ENCODE data around the gene PCSK5.
"Not testable (repeated sequence)": the region's sequence is repeated elsewhere in the genome, so short reads cannot be mapped to it uniquely, and the experiment has no call there.

Gene PCSK5

DNA sequence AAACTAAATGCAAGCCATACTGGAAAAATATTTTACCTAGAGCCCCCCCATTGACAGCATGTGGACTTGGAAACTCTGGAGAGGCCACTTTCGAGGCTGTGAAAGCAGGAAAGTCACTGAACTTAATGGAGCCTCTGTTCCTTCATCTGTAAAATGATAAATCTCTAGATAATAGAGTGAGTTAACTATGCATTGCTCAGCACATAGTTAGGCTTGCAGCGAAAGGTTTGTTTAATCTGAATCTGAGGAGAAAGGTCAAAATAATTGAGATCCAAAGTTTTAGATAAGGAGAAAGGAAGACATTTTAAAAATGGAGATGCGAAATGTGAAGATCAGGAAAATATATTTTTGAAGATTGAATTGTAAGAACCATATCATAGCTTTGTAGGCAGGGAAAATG lies 4.6 kb downstream of the PCSK5 start:
- H3K27me3 ChIP-seq (replicated peaks; ENCODE audit: insufficient read depth, low read length): no peaks in the 10 kb centered on the region
- no peaks in the 10 kb centered on the region for H4K20me1 ChIP-seq (ENCODE audit: insufficient read depth, low read length)
- H3K9me2 ChIP-seq (replicated peaks; ENCODE audit: insufficient read depth, low read length): no peaks in the 10 kb centered on the region
- no peak for TF ChIP-seq EZH2 (optimal IDR thresholded peaks at IDR 0.05; ENCODE audit: low read depth, low read length)
- H3K79me2 ChIP-seq (ENCODE audit: low read length): no peaks in the 10 kb centered on the region
- H3K36me3 ChIP-seq (replicated peaks; ENCODE audit: insufficient read depth, low read length): no peaks in the 10 kb centered on the region
- DNase-seq: no peak
- H3K9me3 ChIP-seq (replicated peaks; ENCODE audit: insufficient read depth, low read length): no peaks in the 10 kb centered on the region
- H3K27ac ChIP-seq (ENCODE audit: low read length): no peak overlapping the region
- no peak overlapping the region for H3K4me2 ChIP-seq (ENCODE audit: low read depth, low read length)
- H3K9ac ChIP-seq (ENCODE audit: low read length): no peak overlapping the region
- no peaks in the 10 kb centered on the region; the same call in 1 of the 2 replicates for H3F3A ChIP-seq (ENCODE audit: insufficient read depth, low read length)
- H3K4me3 ChIP-seq (ENCODE audit: low read length): no peak overlapping the region
- no peaks in the 10 kb centered on the region for H3K4me1 ChIP-seq (ENCODE audit: low read length)
- H2AFZ ChIP-seq (ENCODE audit: low read length): no peak overlapping the region

GRCh38 chr9:75896193-75896592 lies 5.7 kb downstream of the PCSK5 start:
- Histone ChIP-seq H3K4me3 (ENCODE audit: low read length) (no peak overlapping the region), H3K9me2 (replicated peaks; ENCODE audit: insufficient read depth, low read length) (no peaks in the 10 kb centered on the region), H3K27ac (ENCODE audit: low read length) (no peak overlapping the region), H3K27me3 (replicated peaks; ENCODE audit: insufficient read depth, low read length) (no peaks in the 10 kb centered on the region), H3K79me2 (ENCODE audit: low read length) (no peaks in the 10 kb centered on the region), H3F3A (ENCODE audit: insufficient read depth, low read length) (no peaks in the 10 kb centered on the region), H3K36me3 (replicated peaks; ENCODE audit: insufficient read depth, low read length) (no peaks in the 10 kb centered on the region), H3K4me1 (ENCODE audit: low read length) (no peaks in the 10 kb centered on the region), H3K9ac (ENCODE audit: low read length) (no peak overlapping the region), H2AFZ (ENCODE audit: low read length) (no peak overlapping the region), H4K20me1 (ENCODE audit: insufficient read depth, low read length) (no peaks in the 10 kb centered on the region), H3K9me3 (replicated peaks; ENCODE audit: insufficient read depth, low read length) (no peaks in the 10 kb centered on the region), H3K4me2 (ENCODE audit: low read depth, low read length) (no peak overlapping the region)
- TF ChIP-seq, protein P1, sequence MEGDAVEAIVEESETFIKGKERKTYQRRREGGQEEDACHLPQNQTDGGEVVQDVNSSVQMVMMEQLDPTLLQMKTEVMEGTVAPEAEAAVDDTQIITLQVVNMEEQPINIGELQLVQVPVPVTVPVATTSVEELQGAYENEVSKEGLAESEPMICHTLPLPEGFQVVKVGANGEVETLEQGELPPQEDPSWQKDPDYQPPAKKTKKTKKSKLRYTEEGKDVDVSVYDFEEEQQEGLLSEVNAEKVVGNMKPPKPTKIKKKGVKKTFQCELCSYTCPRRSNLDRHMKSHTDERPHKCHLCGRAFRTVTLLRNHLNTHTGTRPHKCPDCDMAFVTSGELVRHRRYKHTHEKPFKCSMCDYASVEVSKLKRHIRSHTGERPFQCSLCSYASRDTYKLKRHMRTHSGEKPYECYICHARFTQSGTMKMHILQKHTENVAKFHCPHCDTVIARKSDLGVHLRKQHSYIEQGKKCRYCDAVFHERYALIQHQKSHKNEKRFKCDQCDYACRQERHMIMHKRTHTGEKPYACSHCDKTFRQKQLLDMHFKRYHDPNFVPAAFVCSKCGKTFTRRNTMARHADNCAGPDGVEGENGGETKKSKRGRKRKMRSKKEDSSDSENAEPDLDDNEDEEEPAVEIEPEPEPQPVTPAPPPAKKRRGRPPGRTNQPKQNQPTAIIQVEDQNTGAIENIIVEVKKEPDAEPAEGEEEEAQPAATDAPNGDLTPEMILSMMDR (IDR thresholded peaks at IDR 0.05; ENCODE audit: low read length): no peak
- TF ChIP-seq EZH2 (optimal IDR thresholded peaks at IDR 0.05; ENCODE audit: low read depth, low read length): no peak
- no peak for TF ChIP-seq EZH2phosphoT487 (IDR thresholded peaks at IDR 0.05; ENCODE audit: low read length)
- DNase-seq: no peak

DNA sequence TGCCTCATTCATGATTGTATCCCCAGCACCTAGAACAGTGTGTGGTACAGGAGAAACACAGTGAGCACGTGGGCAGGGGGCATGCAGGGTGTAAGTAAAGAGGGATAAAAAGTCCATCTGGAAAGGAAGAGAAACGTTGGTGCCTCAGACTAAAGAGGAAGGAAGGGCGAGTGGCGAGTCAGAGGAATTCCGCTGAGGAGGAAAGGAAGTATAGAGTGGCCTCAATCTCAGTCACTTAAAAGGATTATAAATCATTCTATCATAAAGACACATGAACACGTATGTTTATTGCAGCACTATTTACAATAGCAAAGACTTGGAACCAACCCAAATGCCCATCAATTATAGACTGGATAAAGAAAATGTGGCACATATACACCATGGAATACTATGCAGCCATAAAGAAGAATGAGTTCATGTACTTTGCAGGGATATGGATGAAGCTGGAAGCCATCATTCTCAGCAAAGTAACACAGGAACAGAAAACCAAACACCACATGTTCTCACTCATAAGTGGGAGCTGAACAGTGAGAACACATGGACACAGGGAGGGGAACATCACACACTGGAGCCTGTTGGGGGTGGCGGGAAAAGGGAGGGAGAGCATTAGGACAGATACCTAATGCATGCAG lies 10.5 kb downstream of the PCSK5 start:
- H3K79me2 ChIP-seq (ENCODE audit: low read length); H3K4me3 ChIP-seq (ENCODE audit: low read length): not testable (repeated sequence)

GRCh38 chr9:75903785-75904360 lies 13.4 kb downstream of the PCSK5 start:
- no peak overlapping the region for H3K9ac ChIP-seq (ENCODE audit: low read length)
- H3K9me2 ChIP-seq (replicated peaks; ENCODE audit: insufficient read depth, low read length): no peaks in the 10 kb centered on the region
- H3K79me2 ChIP-seq (ENCODE audit: low read length): no peaks in the 10 kb centered on the region
- H3K4me3 ChIP-seq (ENCODE audit: low read length): no peak overlapping the region
- no peaks in the 10 kb centered on the region for H3K36me3 ChIP-seq (replicated peaks; ENCODE audit: insufficient read depth, low read length)
- DNase-seq: no peak
- H3K4me2 ChIP-seq (ENCODE audit: low read depth, low read length): no peak overlapping the region
- TF ChIP-seq, protein P1 (IDR thresholded peaks at IDR 0.05; ENCODE audit: low read length): no peak
- TF ChIP-seq EZH2 (optimal IDR thresholded peaks at IDR 0.05; ENCODE audit: low read depth, low read length): no peak
- H2AFZ ChIP-seq (ENCODE audit: low read length): no peak overlapping the region
- H3F3A ChIP-seq (ENCODE audit: insufficient read depth, low read length): no peaks in the 10 kb centered on the region
- H3K4me1 ChIP-seq (ENCODE audit: low read length): no peaks in the 10 kb centered on the region
- H3K27ac ChIP-seq (ENCODE audit: low read length): no peak overlapping the region
- H3K9me3 ChIP-seq (replicated peaks; ENCODE audit: insufficient read depth, low read length): no peaks in the 10 kb centered on the region
- H3K27me3 ChIP-seq (replicated peaks; ENCODE audit: insufficient read depth, low read length): no peaks in the 10 kb centered on the region
- no peaks in the 10 kb centered on the region for H4K20me1 ChIP-seq (ENCODE audit: insufficient read depth, low read length)

More for the DNA sequence above, 10.5 kb downstream of the PCSK5 start:
- not testable (repeated sequence) for H2AFZ ChIP-seq (ENCODE audit: low read length); DNase-seq; H3K9me3 ChIP-seq (replicated peaks; ENCODE audit: insufficient read depth, low read length); H4K20me1 ChIP-seq (ENCODE audit: insufficient read depth, low read length); H3F3A ChIP-seq (ENCODE audit: insufficient read depth, low read length); H3K27ac ChIP-seq (ENCODE audit: low read length); H3K9ac ChIP-seq (ENCODE audit: low read length); H3K9me2 ChIP-seq (replicated peaks; ENCODE audit: insufficient read depth, low read length); H3K4me2 ChIP-seq (ENCODE audit: low read depth, low read length); H3K36me3 ChIP-seq (replicated peaks; ENCODE audit: insufficient read depth, low read length); H3K4me1 ChIP-seq (ENCODE audit: low read length); H3K27me3 ChIP-seq (replicated peaks; ENCODE audit: insufficient read depth, low read length)
